ENCODE results near the gene MAF.

The MAF gene

DNA sequence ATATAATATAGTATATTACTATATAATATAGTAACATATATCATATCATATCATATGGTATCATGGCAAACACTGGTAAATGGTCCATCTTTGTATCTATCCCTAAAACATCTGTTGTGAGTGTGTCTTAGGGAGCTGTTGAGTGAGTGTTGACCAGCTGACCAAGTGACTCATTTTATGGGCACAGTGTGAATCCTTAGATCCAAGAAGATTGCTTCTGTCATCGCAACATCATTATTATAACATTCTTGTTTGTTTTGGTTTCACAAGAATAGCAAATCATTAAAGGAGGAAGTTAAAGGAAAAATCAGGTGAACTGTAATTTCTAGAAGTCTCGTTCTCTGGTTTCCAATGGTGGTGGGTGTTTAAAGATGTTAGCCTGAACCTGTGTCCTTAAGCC, 11.7 kb upstream of the MAF start:
- no peak for DNase-seq

DNA sequence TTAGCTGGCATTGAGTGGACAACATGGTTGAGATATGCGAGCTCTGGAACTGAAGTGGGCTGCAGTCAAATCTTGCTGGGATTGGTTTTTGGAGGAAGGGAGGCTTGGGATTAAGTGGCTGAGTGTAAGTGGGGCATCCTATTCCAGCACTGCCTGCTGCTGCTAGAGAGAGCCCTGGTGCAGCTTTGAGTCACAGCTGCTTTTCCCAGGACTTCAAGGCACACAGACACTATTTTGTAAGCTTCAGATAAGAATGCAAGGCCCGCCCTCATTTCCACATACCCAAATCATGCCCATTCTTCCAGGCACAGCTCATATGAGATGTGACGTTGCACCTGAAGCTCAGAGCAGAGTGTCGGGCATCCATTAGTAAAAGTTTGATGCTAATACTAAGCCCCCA, 10.2 kb upstream of the MAF start:
- DNase-seq, result no peak

DNA sequence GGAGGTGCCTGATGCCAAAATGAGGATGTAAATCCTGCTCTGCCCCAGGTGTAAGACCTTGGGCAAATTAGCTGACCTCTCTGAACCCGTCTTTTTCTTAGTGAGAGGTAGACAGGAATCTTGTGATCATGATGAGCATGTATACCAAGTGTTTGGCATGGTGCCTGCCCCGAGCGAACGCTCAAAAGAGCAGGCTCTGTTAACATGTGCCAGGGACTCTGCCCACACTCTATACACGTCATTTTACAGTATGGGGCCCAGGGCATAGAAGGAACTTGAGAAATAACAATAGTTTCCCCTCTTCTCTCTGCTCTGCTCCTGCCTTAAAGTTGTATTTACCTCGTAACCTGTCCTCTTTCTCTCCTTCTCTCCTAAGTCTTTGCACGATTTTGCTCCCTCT, 9.3 kb upstream of the MAF start:
- peak in 1 of 56 donors; percentile 7 for DNase-seq

DNA sequence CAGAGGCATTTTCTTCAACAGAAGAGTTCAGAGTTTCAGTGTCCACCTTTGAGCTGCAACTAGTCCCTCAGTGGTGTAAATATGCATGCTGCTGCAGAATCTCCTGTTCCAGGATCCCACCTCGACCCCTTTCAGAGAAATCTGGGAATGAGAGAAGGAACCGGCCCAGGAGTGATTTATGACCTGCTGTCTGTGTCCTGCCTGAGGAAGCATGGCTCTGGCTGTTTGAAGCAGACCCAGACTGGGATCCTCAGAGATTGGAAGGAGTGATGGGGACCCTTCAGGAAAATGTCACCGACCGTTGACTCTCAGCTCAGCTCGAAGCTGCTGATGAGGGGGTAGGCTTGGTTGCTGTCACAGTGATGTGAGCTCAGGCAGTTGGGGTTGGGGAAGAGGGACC, 8.4 kb upstream of the MAF start:
- no peak for DNase-seq

DNA sequence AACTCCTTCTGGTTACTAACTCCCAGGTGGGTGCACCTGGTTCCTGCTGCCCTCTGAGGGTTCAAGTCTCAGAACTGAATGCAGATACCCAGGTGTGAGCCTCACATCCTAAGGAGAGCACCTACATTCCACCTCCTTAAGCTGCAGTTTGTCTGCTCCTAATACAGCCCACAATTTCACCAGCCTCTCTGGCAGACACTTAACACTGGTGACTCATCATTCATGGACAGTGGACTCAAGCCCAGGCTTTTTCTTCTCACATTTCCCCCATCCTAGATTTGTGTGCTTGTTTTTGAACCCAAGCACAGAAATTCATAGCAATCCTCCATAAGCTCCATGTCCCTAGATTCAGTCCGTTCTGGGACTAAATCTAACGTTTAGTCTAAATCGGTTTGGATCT, 7.0 kb upstream of the MAF start:
- DNase-seq, result no peak

DNA sequence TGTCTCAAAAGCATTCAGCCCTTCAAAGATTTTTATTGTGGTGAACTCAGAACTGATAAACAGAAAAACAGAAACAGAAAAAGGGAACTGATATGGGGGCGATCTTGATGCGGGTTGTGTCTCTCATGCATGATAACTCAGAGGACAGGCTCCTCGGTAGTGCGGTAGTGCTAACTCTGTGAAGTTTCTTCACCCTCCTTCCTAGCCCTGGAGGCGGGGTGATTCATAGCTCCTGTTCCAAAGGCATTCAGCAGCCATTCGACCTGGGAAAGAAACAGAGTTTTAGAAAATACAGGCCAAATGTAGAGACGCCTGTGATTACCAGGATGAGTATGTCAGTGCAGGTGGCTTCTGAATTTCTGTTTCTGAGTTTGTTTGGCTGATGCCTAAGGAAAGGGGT, 5.5 kb upstream of the MAF start:
- DNase-seq, result peak in 12 of 56 donors; percentile 11 to 60 (median 26)

DNA sequence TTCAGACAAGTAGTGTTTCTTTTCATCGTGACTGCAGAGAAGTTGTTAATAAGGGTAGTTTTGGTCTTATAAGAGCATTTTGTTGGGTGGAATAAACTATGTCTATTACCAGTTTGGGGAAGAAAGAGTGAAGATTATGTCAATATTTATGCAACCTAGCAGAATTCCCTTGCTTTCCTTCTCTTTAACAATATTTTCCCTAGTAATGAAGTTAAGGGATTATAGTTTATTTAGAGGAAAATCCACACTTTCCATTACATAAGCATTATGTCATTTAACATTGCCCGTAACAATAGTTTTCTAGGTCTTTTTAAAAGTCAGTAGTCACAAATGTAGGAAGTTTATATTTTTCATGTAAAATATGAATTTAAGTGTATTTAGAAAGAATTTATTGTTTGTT, 2.5 kb upstream of the MAF start:
- DNase-seq, result no peak

DNA sequence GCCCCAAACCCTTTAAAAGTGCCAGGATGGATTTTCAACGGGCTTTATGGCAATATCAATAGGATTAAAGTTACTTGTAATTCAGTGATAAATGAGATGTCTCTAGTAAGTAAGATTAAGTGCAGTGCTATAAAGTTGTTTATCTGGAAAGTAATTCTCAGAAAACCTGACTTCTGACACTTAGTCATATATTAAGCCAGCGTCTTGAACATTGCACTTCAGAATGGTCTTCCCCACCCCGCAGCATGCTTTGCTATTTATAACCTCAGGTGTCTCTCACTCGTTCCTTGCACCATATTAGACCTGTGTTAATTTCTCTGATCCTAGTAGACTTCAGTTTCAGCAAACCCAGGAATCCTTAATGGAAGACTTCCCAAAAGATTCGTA, 2.1 kb upstream of the MAF start:
- no peak for DNase-seq

DNA sequence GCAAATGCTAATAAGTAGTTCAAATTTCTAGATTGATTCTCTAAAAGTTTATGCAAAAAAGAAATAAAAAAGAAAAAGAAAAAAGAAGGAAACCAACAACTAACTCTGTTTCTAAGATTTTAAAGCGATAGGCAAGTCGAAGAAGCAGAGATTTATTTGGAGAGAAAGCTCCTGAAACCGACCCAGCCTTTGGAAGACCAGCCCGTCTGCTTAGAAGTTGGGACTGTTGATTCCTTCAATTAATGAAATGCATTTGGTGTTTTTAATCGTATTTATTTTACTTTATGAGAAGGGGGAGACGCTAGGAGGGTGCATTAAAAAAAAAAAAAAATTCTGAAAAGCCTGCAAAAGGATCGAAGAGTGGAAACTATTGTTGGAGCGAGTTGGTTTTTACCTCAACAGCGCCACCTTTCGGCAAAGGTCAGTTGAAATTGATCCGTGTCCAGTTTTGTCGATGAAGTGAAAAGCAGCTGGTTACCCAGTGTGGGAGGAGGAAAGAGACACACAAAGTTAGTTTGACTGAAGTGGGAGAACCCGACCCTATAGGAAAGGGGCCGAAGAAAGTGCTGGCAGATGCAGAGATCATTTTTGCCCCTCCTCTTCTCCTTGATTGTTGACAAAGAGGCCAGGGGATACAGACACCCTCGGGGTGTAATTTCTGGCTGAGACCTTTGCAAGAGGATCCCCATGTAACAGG, 1.5 kb upstream of the MAF start:
- DNase-seq, result peak in 48 of 56 donors; percentile 27 to 88 (median 64)

DNA sequence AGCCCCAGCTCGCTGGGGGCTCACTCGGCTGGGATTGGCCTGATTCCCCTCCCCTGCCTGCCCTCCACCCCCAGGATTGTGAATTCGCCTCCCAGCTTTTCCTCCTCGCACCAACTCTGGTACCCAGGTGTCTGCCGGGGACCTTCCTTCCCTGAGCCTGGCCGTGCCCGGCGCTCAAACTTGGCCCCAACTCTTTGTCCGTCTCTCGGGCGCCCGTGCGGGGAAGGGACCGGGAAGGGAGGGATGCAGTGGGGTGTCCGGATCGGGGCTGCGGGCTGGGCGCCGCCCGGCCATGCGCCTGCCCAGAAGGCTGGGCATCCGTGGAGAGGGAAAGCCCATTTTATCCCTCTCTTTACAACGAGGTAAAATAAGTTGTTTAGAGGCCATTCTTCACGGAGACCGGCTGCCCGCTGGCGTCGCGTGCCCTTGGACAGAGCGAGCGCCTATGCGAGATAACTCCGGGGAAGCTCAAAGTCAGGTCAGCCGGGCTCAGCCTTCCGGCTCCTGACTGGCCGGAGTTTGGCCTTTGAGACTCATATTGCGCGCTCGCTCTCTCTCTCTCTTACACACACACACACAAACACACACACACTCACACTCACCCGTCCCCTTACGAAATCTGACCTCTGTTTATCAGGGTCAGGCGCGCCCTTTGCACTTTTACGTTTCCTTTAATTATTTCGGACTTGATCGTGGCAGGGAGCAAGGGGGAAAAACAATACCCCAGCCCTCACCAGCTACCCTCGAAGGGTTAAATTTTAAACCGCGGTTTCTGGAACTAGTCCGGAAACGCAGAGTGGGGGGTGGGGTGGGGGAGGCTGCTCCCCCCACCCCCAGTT, 774 bp upstream of the MAF start:
- DNase-seq, result peak in 28 of 56 donors; percentile 18 to 91 (median 54)

DNA sequence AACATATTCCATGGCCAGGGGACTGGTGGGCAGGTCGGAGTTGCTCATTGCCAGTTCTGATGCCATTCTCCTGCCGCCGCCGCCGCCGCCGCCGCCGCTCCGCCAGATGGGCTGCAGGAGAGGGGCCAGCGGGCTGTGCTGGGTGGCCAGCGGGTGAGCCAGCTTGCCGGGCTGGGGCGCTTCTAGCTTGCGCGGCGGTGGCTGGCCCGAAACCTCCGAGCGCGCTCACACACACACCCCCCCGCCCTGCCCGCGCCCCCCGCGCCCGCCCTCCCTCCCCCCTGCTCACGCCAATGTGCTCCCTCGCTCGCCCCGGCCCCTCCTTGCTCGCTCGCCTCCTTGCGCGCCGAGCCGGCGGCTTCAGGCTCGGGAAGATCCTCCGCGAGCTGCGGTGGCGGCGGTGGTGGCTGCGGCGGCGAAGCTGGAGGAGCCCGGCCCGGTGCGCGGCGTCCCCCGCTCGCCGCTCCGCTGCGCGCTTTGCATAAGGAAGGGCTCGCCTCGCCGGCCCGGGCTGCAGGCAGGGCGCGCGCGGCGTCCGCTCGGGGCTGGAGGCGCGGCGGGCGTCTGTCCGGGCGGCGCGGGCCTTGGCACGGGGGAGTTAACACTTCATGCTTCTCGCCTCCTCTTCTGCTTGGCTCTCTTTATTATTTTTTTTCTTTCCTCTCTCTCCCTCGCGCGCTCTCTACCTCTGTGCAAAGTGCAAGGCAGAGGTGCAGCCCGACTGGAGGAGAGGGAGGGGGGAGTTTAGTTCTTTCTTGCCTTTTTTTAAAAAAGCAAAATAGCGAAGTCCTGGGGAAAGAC, 500 bp downstream of the MAF start:
- peak in 48 of 56 donors; percentile 8 to 79 (median 62) for DNase-seq

DNA sequence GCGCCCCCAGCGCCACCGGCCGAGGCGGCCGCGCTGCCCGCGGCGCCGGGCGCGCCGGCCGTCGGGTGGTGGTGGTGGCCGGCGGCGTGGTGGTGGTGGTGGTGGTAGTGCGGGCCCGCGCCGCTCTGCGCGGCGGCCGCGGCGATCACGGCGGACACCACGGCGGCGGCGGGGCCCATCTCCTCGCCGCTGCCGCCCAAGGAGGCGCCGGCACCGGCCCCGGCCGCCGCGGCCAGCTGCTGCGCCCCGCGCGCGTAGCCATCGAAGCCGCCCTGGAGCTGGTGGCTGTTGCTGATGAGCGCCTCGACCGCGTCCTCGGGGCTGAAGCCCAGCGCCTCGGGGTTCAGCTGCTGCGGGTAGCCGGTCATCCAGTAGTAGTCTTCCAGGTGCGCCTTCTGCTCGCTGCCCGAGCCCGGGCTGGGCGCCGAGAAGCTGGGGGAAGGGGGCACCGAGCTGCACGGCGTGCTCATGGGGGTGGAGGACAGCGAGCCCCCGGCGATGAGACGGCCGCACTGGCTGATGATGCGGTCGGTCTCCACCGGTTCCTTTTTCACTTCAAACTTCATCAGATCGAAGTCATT, 1.2 kb downstream of the MAF start:
- peak in 11 of 56 donors; percentile 48 to 77 (median 62) for DNase-seq

DNA sequence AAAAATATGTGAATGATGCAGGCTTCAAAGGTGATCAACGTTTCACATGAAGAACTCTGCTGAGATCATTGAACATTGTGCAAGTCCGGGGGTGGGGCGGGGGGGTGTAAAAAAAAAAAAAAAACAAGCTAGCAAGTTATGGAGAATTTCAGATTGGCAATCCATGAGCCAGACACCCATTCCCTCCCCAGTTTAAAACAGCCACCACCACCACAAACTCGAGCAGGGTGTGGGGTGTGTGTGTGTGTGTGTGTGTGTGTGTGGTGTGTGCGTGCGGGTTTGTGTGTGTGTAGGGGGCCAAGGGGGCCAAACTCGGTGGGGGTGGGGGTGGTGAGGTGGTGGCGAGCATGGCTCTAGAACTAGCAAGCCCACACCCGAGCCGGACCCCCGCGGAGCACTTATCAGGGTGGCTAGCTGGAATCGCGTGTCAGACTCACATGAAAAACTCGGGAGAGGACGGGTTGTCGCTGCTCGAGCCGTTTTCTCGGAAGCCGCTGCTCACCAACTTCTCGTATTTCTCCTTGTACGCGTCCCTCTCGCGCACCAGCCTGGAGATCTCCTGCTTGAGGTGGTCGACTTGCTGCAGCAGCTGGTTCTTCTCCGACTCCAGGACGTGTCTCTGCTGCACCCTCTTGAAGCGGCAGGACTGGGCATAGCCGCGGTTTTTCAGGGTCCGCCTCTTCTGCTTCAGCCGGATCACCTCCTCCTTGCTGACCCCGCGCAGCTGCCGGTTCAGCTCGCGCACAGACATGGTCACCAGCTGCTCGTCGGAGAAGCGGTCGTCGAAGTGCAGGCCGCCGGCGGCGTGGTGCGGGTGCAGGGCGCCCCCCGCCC, 2.0 kb downstream of the MAF start:
- DNase-seq, result peak in 39 of 56 donors; percentile 14 to 66 (median 37)

DNA sequence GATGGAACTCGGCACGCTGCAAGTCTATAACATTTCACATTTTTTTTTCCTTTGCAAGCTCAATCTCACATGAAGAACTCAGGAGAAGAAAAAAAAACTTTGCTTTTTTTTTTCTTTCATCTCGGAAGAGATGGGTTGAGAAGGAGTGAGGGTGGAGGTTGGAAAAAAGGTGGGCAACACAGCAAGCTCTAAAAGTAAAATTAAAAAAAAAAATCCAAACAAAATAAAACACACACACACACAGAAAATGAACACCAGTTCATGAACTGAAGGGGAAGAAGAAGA, 2.5 kb downstream of the MAF start:
- no peak for DNase-seq

DNA sequence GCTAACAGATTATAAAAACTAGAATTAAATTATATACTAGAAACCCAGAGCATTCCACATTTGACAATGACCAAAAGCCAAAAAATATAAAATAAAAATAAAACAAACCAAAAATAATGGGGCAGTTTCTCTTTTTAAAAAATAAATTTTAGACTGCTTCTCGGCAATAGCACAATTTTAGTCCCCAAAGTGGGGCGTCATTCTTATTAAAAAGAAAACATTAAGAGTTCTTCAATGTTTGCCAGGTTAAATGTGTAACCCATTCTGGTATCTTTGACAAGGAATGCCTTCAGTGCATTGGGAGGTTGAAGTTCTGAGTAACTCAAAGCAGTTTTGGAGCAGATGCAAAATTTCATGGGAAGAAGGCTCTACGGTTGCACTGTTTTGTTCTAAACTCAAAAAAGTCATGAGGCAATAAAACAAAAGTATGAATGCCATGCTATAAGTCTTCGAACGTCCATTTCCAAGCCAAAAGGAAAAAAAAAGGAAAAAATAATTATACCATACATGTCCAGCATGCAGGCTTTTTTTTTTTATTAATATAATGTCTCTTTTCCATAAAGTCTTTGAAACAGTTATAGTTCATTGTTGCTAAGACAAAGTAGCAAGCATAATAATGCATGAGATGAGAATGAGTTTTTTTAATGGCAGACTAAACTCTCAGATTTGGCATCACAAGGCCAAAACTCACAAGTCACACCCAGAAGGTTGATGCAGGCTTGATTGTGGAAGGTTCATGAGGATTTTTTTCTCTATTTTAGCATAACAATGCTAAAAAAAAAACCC, 3.1 kb downstream of the MAF start:
- DNase-seq, result no peak

DNA sequence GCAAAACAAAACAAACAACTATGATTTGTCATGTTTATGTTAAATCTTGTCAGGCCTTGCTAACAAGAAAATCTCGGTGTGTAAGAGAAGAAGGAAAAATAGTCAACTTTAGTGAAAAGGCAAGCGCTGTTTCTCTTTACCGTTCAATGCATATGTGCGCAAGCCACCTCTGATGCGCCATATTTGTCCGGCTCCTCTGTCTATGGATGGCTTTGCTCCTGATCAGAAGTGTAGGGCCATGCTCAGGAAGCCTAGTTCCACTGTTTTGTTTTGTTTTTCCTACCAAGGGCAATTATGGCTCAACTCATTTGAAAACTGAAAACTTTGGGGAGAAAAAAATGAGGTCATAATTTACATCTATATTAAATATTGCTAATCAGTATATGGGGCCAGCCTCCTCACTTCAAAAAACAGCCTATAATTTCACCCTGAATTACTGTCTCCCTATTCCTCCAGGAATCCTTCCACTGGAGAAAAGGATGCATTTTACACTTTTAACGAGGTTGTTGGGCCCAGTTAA, 4.5 kb downstream of the MAF start:
- no peak for DNase-seq

DNA sequence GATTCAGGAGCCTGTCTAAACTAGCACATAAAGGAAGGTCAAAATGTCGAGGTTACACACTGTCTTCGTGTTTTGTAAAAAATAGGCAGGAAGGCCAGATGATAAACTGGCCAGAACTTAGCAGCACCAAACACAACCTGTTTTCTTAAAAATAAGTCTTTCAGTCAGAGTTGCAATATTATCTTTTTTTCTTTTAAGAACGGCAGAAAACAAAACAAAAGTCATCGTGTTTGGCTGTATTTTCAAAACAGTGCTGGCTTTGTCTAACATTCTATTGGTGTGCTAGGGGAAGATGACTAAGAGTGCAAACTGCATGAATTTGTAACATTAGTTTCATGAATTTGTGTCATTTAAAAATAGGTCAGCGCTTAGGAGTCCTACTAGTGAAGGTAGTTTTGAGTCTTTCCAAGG, 5.3 kb downstream of the MAF start:
- no peak for DNase-seq

DNA sequence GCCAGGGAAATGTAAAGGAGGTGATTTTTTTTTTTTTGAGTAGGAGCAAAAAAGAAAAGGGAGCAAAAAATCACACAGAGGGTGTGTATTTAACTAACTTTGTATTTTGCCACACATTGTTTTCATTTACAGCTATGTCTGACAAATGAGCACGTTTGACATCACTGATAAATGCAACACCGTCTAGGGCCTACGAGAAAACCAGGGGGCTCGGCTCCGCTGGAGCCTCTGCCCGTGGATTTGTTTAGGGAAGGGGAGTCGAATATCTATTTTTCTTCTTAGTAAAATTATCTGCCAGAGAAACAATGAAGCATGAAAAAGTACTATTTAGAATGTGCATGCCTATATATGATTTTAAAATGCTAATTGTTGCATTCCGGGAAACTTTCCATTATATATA, 6.8 kb downstream of the MAF start:
- DNase-seq, result no peak

DNA sequence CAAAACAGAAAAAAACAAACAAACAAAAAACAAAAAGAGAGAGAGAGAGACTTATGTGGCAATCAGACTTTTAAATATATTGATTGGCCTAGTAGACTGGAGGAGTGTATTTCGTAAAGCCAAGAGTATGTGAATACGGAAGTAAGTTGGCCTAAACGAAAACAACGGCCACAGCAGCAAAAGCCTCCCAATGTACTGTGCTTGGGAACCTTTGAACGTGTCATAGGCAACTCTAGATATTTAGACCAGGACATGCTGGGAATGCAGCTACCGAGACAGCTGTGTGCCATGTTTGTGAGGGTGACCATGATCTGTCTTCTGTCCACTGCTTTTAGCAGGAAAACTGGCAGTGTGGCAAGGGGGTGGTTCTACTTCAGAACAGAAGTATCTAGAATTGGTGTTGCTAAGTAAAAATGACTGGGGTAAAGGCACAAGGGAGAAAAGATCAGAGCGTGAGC, 7.4 kb downstream of the MAF start:
- peak in 13 of 56 donors; percentile 4 to 23 (median 11) for DNase-seq

DNA sequence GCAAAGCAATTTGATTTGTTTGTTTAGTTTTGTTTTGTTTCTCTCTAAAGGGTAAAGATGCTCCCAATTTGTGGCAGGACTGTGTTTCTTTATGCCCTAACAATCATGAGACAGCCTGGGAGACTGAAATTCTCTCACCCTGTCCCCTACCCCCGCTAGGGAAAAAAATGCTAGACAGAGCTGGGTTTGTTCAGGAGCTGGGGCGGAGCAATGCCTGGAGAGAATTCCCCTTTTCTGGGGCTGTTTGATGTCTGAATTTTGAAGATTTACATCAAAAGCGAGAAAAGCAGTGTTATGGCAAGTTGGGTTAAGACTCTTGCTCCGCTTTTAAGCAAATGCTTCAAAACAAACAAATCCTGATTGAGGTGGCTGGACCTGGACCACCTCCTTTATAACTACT, 8.4 kb downstream of the MAF start:
- peak in 21 of 56 donors; percentile 8 to 57 (median 23) for DNase-seq

Data from nucleus accumbens (tissue), 56 donors.